Fibroblast of mammary gland (primary cell): ENCODE measurements around the gene CLCN4.

Source experiments
- DNase-seq: peaks from one replicate; pipeline ENCODE4 v3.0.0-alpha.2; 2010; ENCODE audit warnings: low read depth
- H3K4me3 ChIP-seq: 2 replicates; pipeline ENCODE4 v1.5.1; 2011; ENCODE audit warnings: low read depth, mild to moderate bottlenecking, low read length, moderate library complexity; ENCODE audit not compliant: control insufficient read depth
- CTCF ChIP-seq: conservative IDR thresholded peaks from 2 replicates; pipeline ENCODE4 v1.5.1; 2011; ENCODE audit warnings: low read depth, low read length, inconsistent platforms; ENCODE audit not compliant: control insufficient read depth, insufficient read depth

Gene CLCN4

GRCh38 chrX:10244915-10245622 is 88.3 kb downstream of the CLCN4 start:
- DNase-seq, result no peak
- no peak for TF ChIP-seq CTCF
- H3K4me3 ChIP-seq, result no peak overlapping the region

- no peak overlapping the region for H3K4me3 ChIP-seq
- no peak for DNase-seq
- no peak for TF ChIP-seq CTCF
Observed at GRCh38 chrX:10245886-10246285, 89.1 kb downstream of the CLCN4 start.

GRCh38 chrX:10246297-10246696 is 89.5 kb downstream of the CLCN4 start:
- TF ChIP-seq CTCF, result no peak
- no peak overlapping the region for H3K4me3 ChIP-seq
- no peak for DNase-seq

GRCh38 chrX:10246846-10247245 is 90.1 kb downstream of the CLCN4 start:
- no peak for DNase-seq
- no peak for TF ChIP-seq CTCF
- no peak overlapping the region for H3K4me3 ChIP-seq

- no peak overlapping the region for H3K4me3 ChIP-seq
- TF ChIP-seq CTCF, result peak; percentile 5
- DNase-seq, result no peak
Observed at GRCh38 chrX:10254739-10255138, 98.0 kb downstream of the CLCN4 start.

- peak; percentile 26 for DNase-seq
- H3K4me3 ChIP-seq, result no peak overlapping the region
- TF ChIP-seq CTCF, result no peak
Observed at GRCh38 chrX:10259716-10260115, 102.9 kb downstream of the CLCN4 start.

- DNase-seq, result no peak
- no peak overlapping the region for H3K4me3 ChIP-seq
- TF ChIP-seq CTCF, result no peak
Observed at GRCh38 chrX:10265775-10266174, 109.0 kb downstream of the CLCN4 start.
